D721Med (cell line): ENCODE measurements around the gene TBC1D4.

Source experiments
- DNase-seq: peaks from one replicate; pipeline ENCODE4 v3.0.0; 2011; ENCODE audit warnings: low spot score; ENCODE audit not compliant: insufficient read length
- FAIRE-seq: peaks from 2 replicates; lab custom pipeline; 2011; peaks lifted over from hg19 to GRCh38; lab: Jason Lieb, UNC
- CTCF ChIP-seq: IDR thresholded peaks from 2 replicates; pipeline ENCODE4 v1.5.1; 2012; ENCODE audit warnings: mild to moderate bottlenecking, control low read depth; ENCODE audit not compliant: insufficient read depth; ENCODE audit errors: missing control alignments

The TBC1D4 gene

GRCh38 chr13:75505327-75505726, 23.4 kb upstream of the TBC1D4 start:
- no peak for DNase-seq
- TF ChIP-seq CTCF, result no peak
- no peak for FAIRE-seq

GRCh38 chr13:75495938-75496337, 14.0 kb upstream of the TBC1D4 start:
- TF ChIP-seq CTCF, result no peak
- DNase-seq (no peak), FAIRE-seq (no peak)

GRCh38 chr13:75494491-75494890, 12.5 kb upstream of the TBC1D4 start:
- FAIRE-seq (no peak), DNase-seq (no peak)
- no peak for TF ChIP-seq CTCF

- no peak for FAIRE-seq
- no peak for TF ChIP-seq CTCF
- no peak for DNase-seq
These were observed 11.2 kb upstream of the TBC1D4 start for GRCh38 chr13:75493156-75493555.

- no peak for FAIRE-seq
- no peak for TF ChIP-seq CTCF
- no peak for DNase-seq
These were observed 10.4 kb upstream of the TBC1D4 start for GRCh38 chr13:75492389-75492788.

GRCh38 chr13:75491376-75491775, 9.4 kb upstream of the TBC1D4 start:
- no peak for FAIRE-seq
- no peak for TF ChIP-seq CTCF
- no peak for DNase-seq

- DNase-seq, result no peak
- FAIRE-seq, result no peak
- TF ChIP-seq CTCF, result no peak
These were observed 7.7 kb upstream of the TBC1D4 start for GRCh38 chr13:75489502-75490263.
